Fibroblast of lung (primary cell): Measurements from ENCODE around the gene CKLF. TPM values are rescaled to one million over a fixed set of nuclear protein-coding genes. Genes with fewer than 3 reads are reported as not detected.

Source experiments
- DNase-seq, 2 donors: peaks; one replicate each; pipeline versions ENCODE4 v3.0.0 to v3.0.0-alpha.2; 2010; ENCODE audit warnings: low read depth in 2 of 2
- H2AFZ ChIP-seq: 2 replicates; pipeline ENCODE4 v1.5.1; 2012; ENCODE audit warnings: low read length, control low read depth, inconsistent platforms
- H3K27ac ChIP-seq: 2 replicates; pipeline ENCODE4 v1.5.1; 2011; ENCODE audit warnings: low read length, control low read depth; ENCODE audit not compliant: insufficient read depth
- H3K27me3 ChIP-seq: 2 replicates; pipeline ENCODE4 v1.5.1; 2011; ENCODE audit warnings: mild to moderate bottlenecking, low read length; ENCODE audit not compliant: control insufficient read depth, insufficient read depth
- H3K36me3 ChIP-seq: 2 replicates; pipeline ENCODE4 v1.5.1; 2011; ENCODE audit warnings: low read length; ENCODE audit not compliant: control insufficient read depth, insufficient read depth
- H3K4me1 ChIP-seq: 2 replicates; pipeline ENCODE4 v1.5.1; 2011; ENCODE audit warnings: low read length; ENCODE audit not compliant: control insufficient read depth, insufficient read depth; ENCODE audit errors: extremely low read depth
- H3K4me2 ChIP-seq: 2 replicates; pipeline ENCODE4 v1.5.1; 2011; ENCODE audit warnings: low read length, control low read depth; ENCODE audit not compliant: insufficient read depth; ENCODE audit errors: extremely low read depth
- H3K4me3 ChIP-seq, 4 experiments: fragments of 200-600 bp in 1 of 4; sonication (generic) in 1 of 4; replicated peaks in 1 of 4; 2 replicates each; pipeline ENCODE4 v1.5.1; 2011 to 2016; ENCODE audit warnings: low read length in 4 of 4, low read depth in 3 of 4, mild to moderate bottlenecking in 3 of 4, control low read depth in 2 of 4, inconsistent platforms in 1 of 4, mixed read lengths in 1 of 4; ENCODE audit not compliant: insufficient read depth in 1 of 4; ENCODE audit errors: control extremely low read depth in 1 of 4
- H3K79me2 ChIP-seq: 2 replicates; pipeline ENCODE4 v1.5.1; 2012; ENCODE audit warnings: mild to moderate bottlenecking, low read length, inconsistent platforms; ENCODE audit not compliant: control insufficient read depth, insufficient read depth
- H3K9ac ChIP-seq: 2 replicates; pipeline ENCODE4 v1.5.1; 2011; ENCODE audit warnings: mild to moderate bottlenecking, low read length, control low read depth; ENCODE audit not compliant: insufficient read depth
- H3K9me3 ChIP-seq: 2 replicates; pipeline ENCODE4 v1.5.1; 2012; ENCODE audit warnings: low read depth, low read length; ENCODE audit not compliant: control insufficient read depth, insufficient read depth
- H4K20me1 ChIP-seq: 2 replicates; pipeline ENCODE4 v1.5.1; 2011; ENCODE audit warnings: low read length; ENCODE audit not compliant: control insufficient read depth, insufficient read depth; ENCODE audit errors: extremely low read depth
- EZH2 ChIP-seq: IDR thresholded peaks from 2 replicates; pipeline ENCODE4 v1.5.1; 2012; ENCODE audit warnings: low read length, control low read depth, mild to moderate bottlenecking; ENCODE audit errors: missing control alignments
- polyA plus RNA-seq, 2 donors: library from polyadenylated mRNA; depleted of rRNA in 1 of 2; stranded (reverse) in 1 of 2; unstranded in 1 of 2; fragments of >200 nt; gene quantifications; 2 replicates each; pipeline ENCODE4 v1.2.1, GENCODE V29; 2011 to 2012; ENCODE audit warnings: missing spikeins in 1 of 2
- total RNA-seq: library from RNA; depleted of rRNA; stranded (reverse); fragments of >200 nt; gene quantifications from 2 replicates; pipeline ENCODE4 v1.2.1, GENCODE V29; 2014
- TF ChIP-seq, protein P1 (sequence below), 2 donors: IDR thresholded peaks in 1 of 2; conservative IDR thresholded peaks in 1 of 2; 1 replicate in 1 of 2; 2 replicates in 1 of 2; pipeline ENCODE4 v1.5.1; 2011 to 2012; ENCODE audit warnings: low read length in 2 of 2, control low read depth in 1 of 2, inconsistent platforms in 1 of 2, low read depth in 1 of 2, mild to moderate bottlenecking in 1 of 2

CKLF gene
- total and polyA plus RNA-seq, 2 donors (not counting 1 experiment from before 2014, with no cell fraction given): 41.9 to 70.9 TPM

DNA sequence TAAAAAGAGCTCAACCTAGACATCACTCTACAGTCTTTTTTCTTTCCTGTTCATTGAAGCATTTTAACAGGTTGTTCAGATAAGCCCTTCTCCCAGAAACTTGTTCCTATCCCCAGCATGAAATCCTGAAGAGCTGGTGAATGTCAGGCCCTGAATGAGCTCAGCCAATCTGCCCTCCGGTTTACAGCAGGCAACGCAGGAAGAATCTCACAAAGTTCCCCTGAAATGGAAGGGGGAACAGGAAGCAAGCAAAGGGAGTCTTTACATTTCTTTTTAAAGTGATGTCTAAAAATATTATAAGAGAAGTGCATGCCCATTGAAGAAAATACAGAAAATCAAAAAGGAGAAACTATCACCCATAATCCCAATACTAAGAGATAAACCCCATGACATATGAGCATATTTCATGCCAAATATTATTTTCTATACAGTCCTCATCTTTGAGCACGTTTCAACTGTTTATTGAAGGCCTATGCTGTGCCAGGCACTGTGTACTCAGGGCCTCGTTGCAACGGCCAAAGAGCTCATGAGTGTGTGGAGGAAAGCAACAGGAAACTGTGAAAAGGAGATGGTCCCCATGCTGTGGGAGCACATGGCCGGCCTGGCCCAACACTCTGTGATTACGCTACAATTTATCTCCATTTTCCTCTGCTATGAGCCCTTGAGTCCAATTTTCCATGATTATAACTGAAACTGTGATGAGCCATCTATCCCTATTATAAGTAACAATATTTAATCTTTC is 8.2 kb upstream of the CKLF start:
- Histone ChIP-seq H3K9me3 (no peaks in the 10 kb centered on the region), H3K4me1 (peaks cover 1% of the 10 kb centered on the region), H4K20me1 (no peaks in the 10 kb centered on the region), H3K27me3 (no peaks in the 10 kb centered on the region), H3K79me2 (no peaks in the 10 kb centered on the region), H3K9ac (no peak overlapping the region), H3K4me2 (no peak overlapping the region), H3K27ac (no peak overlapping the region), H2AFZ (no peak overlapping the region), H3K4me3 (no peak overlapping the region), H3K36me3 (no peaks in the 10 kb centered on the region)
- TF ChIP-seq, protein P1, sequence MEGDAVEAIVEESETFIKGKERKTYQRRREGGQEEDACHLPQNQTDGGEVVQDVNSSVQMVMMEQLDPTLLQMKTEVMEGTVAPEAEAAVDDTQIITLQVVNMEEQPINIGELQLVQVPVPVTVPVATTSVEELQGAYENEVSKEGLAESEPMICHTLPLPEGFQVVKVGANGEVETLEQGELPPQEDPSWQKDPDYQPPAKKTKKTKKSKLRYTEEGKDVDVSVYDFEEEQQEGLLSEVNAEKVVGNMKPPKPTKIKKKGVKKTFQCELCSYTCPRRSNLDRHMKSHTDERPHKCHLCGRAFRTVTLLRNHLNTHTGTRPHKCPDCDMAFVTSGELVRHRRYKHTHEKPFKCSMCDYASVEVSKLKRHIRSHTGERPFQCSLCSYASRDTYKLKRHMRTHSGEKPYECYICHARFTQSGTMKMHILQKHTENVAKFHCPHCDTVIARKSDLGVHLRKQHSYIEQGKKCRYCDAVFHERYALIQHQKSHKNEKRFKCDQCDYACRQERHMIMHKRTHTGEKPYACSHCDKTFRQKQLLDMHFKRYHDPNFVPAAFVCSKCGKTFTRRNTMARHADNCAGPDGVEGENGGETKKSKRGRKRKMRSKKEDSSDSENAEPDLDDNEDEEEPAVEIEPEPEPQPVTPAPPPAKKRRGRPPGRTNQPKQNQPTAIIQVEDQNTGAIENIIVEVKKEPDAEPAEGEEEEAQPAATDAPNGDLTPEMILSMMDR (conservative IDR thresholded peaks at IDR 0.05 in 1 of 2, IDR thresholded peaks at IDR 0.05 in 1 of 2; ENCODE audit: low read depth in 1 of 2, low read length in 2 of 2): no peak
- TF ChIP-seq EZH2: no peak
- DNase-seq: no peak

DNA sequence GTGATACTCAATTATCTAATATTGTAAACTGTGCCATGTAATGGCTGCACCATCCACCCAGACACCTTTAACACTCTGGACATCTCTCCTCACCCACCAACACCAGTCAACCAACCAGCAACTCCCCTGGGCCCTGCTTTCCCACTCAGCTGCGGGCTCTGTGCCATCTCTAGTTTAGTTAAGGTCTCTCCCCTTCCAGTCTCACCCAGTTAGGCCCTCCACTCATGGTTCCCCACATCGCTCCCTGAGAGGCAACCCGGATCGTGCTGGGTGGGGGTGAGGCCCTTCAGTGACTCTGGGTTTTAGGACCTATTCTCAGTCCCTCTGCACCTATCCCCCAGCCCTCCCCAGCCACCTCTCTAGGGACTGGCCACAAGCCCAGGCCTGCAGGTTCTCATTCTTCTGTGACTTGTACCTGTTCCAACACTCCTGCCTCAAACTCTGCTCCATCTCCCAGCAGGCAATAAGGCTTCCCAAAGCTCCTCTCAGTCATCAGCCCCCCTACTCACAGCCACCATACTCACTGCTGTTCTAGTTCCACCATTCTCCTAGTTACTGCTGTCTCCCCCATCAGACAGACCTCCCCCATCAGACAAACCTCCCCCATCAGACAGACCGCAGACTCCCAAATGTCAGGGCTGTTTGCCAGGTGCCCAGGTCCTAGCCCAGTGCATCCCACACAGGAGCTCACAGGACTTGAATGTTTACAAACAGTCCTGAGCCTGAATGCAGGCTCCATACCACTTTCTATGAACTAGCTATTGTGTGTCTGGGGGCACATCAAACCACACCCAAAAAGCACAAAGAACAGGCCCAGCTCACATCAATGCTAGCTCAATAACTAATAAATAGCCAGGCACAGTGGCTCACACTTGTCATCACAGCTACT is 5.0 kb upstream of the CKLF start:
- Histone ChIP-seq H3K27me3 (no peaks in the 10 kb centered on the region), H3K4me2 (no peak overlapping the region), H3K79me2 (no peaks in the 10 kb centered on the region), H3K36me3 (no peaks in the 10 kb centered on the region), H3K27ac (no peak overlapping the region), H3K4me3 (no peak overlapping the region), H4K20me1 (no peaks in the 10 kb centered on the region), H3K9ac (no peak overlapping the region), H3K4me1 (peaks cover 9% of the 10 kb centered on the region), H3K9me3 (no peaks in the 10 kb centered on the region), H2AFZ (no peak overlapping the region)
- no peak for DNase-seq
- TF ChIP-seq EZH2: no peak
- TF ChIP-seq, protein P1 (conservative IDR thresholded peaks at IDR 0.05 in 1 of 2, IDR thresholded peaks at IDR 0.05 in 1 of 2; ENCODE audit: low read depth in 1 of 2, low read length in 2 of 2): no peak

DNA sequence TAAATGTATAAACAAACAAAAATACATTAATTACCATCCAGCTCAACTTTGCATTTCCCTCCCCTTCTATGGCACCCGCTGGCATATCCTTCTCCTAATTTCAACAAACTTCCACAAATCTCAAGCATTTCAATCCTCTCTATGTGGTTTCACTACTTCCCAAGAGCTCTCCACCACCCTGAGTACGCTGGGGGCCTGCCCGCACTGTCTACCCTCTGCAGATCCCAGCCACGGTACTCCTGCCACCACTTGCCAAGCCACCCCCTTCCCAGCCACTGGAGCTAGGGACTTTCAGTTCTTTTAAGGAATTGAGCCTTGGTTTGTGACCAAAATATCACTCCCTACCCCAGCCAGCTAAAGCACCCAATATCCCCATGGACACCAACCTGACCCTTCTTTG is 4.3 kb upstream of the CKLF start:
- H3K27ac ChIP-seq: no peak overlapping the region
- H3K9ac ChIP-seq: no peak overlapping the region
- H3K4me3 ChIP-seq: no peak overlapping the region
- H3K79me2 ChIP-seq: peaks cover 3% of the 10 kb centered on the region
- H3K9me3 ChIP-seq: no peaks in the 10 kb centered on the region
- H3K4me1 ChIP-seq: peaks cover 11% of the 10 kb centered on the region
- no peak overlapping the region for H3K4me2 ChIP-seq
- no peaks in the 10 kb centered on the region for H3K36me3 ChIP-seq
- DNase-seq: no peak
- H2AFZ ChIP-seq: no peak overlapping the region
- H3K27me3 ChIP-seq: no peaks in the 10 kb centered on the region
- H4K20me1 ChIP-seq: no peaks in the 10 kb centered on the region
- TF ChIP-seq EZH2: no peak
- TF ChIP-seq, protein P1 (conservative IDR thresholded peaks at IDR 0.05 in 1 of 2, IDR thresholded peaks at IDR 0.05 in 1 of 2; ENCODE audit: low read depth in 1 of 2, low read length in 2 of 2): no peak
